Fibroblast of villous mesenchyme (primary cell): ENCODE data around the gene ETNK1. TPM values are rescaled to one million over a fixed set of nuclear protein-coding genes. Genes with fewer than 3 reads are reported as not detected.

Source experiments
- DNase-seq: peaks from one replicate; pipeline ENCODE4 v3.0.0-alpha.2; 2010; ENCODE audit warnings: low read depth
- H3K4me3 ChIP-seq: 2 replicates; pipeline ENCODE4 v1.5.1; 2011; ENCODE audit warnings: low read depth, mild to moderate bottlenecking, low read length
- total RNA-seq: library from RNA; depleted of rRNA; stranded (reverse); fragments of >200 nt; gene quantifications from 2 replicates; pipeline ENCODE4 v1.2.3, GENCODE V29; 2012
- TF ChIP-seq, protein P1 (sequence below): IDR thresholded peaks from 2 replicates; pipeline ENCODE4 v1.5.1; 2012; ENCODE audit warnings: low read depth, mild to moderate bottlenecking, low read length; ENCODE audit not compliant: insufficient read depth

Gene ETNK1
- total RNA-seq, 1 donor: 70.8 TPM

DNA sequence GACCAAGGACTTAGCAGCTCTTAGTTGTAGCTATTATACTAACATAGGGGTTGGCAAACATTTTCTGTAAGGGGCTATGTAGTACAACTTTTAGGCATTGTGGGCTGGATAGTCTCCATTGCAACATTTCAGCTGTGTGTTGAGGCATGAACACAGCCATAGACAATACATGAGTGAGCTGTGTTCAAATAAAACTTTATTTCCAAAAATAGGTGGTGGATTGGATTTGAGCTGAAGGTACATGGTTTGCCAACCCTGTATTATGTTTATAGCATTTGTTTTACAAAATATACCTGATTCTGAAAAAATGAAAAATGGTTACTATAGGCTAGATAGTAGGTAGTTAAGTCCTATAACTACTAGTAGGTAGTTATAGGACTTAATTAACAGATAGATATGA is 40.5 kb downstream of the ETNK1 start:
- H3K4me3 ChIP-seq: no peak overlapping the region
- no peak for DNase-seq
- TF ChIP-seq, protein P1, sequence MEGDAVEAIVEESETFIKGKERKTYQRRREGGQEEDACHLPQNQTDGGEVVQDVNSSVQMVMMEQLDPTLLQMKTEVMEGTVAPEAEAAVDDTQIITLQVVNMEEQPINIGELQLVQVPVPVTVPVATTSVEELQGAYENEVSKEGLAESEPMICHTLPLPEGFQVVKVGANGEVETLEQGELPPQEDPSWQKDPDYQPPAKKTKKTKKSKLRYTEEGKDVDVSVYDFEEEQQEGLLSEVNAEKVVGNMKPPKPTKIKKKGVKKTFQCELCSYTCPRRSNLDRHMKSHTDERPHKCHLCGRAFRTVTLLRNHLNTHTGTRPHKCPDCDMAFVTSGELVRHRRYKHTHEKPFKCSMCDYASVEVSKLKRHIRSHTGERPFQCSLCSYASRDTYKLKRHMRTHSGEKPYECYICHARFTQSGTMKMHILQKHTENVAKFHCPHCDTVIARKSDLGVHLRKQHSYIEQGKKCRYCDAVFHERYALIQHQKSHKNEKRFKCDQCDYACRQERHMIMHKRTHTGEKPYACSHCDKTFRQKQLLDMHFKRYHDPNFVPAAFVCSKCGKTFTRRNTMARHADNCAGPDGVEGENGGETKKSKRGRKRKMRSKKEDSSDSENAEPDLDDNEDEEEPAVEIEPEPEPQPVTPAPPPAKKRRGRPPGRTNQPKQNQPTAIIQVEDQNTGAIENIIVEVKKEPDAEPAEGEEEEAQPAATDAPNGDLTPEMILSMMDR: no peak

DNA sequence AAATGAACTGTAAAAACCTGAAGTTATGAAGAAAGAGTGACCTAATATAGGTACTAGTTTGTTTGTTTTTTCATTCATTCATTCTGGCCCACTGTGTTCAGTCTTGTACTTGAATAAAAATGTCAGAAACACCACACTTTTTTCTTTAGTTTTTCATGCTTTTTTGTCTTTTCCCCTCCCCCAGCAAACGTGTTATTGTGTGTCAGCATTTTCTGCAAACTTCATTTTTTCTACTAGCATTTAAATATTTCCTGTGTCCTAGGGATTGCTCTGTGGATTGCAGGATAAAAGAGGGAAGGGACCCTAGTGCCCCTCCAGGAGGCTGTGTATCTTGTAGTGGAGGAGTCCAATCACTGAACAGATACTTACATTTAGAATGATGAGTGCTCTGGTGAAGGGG is 42.2 kb downstream of the ETNK1 start:
- TF ChIP-seq, protein P1: no peak
- H3K4me3 ChIP-seq: no peak overlapping the region
- DNase-seq: no peak

DNA sequence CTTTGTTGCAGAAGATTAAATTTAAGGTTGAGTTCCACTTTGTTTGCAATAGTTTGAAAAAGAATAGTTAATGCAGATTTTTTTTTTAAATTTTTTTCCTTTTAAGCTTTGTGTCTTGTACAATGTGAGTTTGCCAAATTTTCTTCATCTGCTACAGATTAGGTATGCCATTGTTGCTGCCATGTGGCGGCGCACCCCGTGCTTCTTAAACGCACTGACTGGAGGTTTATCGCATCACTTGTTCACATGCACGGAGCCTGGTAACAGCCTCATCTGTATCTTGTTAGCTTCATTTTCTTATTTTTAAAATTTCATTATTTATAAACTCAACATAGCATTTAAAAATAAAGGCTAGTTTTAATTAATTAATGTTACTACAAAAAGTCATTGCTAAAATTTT is 43.5 kb downstream of the ETNK1 start:
- no peak for DNase-seq
- H3K4me3 ChIP-seq: no peak overlapping the region
- TF ChIP-seq, protein P1: no peak

DNA sequence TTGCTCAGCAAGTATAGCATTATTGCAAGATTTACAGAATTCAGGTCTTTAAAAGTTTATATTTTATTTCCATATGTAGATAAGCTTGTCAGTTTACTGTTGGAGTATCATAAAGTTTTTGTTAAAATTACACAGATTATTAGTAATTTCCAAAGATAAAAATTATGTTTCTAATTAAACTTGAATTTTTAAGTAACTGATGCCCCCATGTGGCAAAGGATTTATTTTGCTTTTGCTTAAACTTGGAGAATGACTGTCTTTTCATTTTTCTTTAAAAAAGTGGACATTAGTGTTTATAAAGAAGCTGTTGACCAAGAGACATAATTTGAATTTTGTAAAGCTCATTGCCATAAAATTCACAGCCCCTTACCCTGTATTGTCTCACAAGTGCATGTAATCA is 45.8 kb downstream of the ETNK1 start:
- TF ChIP-seq, protein P1: peak; percentile 28
- no peak for DNase-seq
- H3K4me3 ChIP-seq: no peak overlapping the region

DNA sequence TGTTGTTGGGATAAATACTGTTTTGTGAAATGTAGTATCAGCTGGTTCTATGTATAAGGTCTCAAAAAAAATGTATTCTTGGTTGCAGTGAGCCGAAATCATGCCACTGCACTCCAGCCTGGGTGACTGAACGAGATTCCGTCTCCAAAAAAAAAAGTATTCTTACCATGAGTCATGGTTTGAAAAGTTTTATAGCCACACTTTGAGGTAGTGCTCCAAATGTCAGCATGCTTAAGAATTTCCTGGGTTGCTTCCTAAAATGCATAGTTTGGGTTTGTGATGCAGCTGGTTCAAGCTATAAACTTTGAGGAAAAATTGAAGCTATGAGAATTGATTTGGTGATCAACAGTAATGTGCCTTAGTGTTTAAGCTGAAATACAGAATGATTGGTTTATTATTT is 48.0 kb downstream of the ETNK1 start:
- TF ChIP-seq, protein P1: no peak
- no peak overlapping the region for H3K4me3 ChIP-seq
- peak; percentile 82 for DNase-seq

DNA sequence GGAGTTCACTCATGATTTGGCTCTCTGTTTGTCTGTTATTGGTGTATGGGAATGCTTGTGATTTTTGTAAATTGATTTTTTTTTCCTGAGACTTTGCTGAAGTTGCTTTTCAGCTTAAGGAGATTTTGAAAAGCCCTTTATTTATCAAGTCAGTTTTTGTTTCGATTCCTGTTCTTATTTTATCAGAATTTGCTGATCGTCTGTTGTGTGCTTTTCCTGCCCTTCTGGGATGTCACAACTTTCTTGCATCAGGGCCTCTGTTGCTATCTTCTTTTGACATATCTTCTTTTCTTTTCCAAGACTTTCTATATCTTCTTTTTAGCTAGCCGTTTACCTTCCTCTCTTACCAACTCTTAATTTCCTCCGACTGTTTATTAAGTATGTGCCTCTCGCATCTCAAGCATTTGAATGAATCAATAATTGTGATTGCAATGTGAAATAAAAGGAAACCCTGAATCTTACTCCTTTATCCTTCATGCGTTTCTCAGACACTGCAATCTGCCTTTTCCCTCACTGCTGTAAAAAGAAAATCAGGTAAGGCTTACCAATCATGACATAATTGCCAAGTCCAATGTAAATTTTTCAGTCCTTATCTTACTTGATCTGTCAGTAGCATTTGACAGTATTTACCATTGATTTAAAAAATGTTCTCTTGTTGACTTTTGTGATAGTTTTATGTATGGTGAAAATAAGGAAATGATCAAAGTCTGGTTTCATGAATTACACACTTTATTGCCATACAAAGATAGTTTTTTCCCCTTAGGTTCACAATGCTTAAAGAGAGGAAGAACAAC is 53.0 kb downstream of the ETNK1 start:
- TF ChIP-seq, protein P1: no peak
- no peak overlapping the region for H3K4me3 ChIP-seq
- DNase-seq: no peak

DNA sequence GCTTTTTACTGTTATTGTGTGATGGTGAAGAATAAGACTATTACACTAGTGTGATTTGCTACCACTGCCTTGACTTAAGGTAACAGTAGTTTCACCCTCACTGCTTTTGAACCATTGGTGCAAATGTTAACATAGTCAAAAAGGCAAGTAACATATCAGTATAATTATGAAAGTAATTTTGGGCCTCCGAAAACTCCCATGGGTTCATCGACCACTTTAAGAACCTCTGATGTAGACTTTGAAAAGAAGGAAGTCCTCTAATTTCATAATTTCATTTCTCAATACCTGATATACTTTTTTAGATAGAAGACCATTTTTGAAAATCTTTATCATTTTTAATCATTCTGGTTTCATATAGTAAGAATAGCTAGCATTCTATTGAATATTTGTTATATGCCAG is 57.7 kb downstream of the ETNK1 start:
- no peak for DNase-seq
- TF ChIP-seq, protein P1: no peak
- H3K4me3 ChIP-seq: no peak overlapping the region
